H1 (cell line): ENCODE measurements around the gene ARID4B. TPM values are rescaled to one million over a fixed set of nuclear protein-coding genes. Genes with fewer than 3 reads are reported as not detected.

ENCODE experiments used
- CTCF ChIA-PET: fragments of 300-600 bp; sonication (Branson Sonifier 250); formaldehyde crosslinking; loops from one replicate; lab custom pipeline; 2021; ENCODE audit not compliant: partially characterized antibody; lab: Charles Lee
- POLR2A ChIA-PET: fragments of 300-600 bp; sonication (Branson Sonifier 250); formaldehyde crosslinking; loops from one replicate; lab custom pipeline; 2021; ENCODE audit warnings: inconsistent platforms; ENCODE audit not compliant: partially characterized antibody; lab: Charles Lee
- DNase-seq, 2 experiments: peaks; one replicate each; pipeline versions ENCODE4 v3.0.0 to v3.0.0-alpha.2; 2010 to 2022; ENCODE audit warnings: low spot score in 2 of 2, low read depth in 1 of 2, mixed read lengths in 1 of 2
- FAIRE-seq: peaks from 2 replicates; lab custom pipeline; 2011; peaks lifted over from hg19 to GRCh38; lab: Jason Lieb, UNC
- H2AFZ ChIP-seq: 2 replicates; pipeline ENCODE4 v1.8.1; 2012; ENCODE audit warnings: low read length, inconsistent platforms
- H2AK5ac ChIP-seq: 2 replicates; pipeline ENCODE4 v1.6.1; 2013; ENCODE audit warnings: low read depth, low read length
- H2BK120ac ChIP-seq: replicated peaks from 2 replicates; pipeline ENCODE3; 2013; ENCODE audit warnings: low read depth, low read length, inconsistent platforms
- H2BK12ac ChIP-seq: 2 replicates; pipeline ENCODE4 v1.6.1; 2013; ENCODE audit warnings: low read depth, low read length
- H2BK15ac ChIP-seq: 2 replicates; pipeline ENCODE4 v1.6.1; 2013; ENCODE audit warnings: low read length
- H2BK20ac ChIP-seq: 2 replicates; pipeline ENCODE4 v1.6.1; 2013; ENCODE audit warnings: low read length
- H2BK5ac ChIP-seq: 2 replicates; pipeline ENCODE4 v1.6.1; 2013; ENCODE audit warnings: low read depth, low read length
- H3K14ac ChIP-seq: 2 replicates; pipeline ENCODE4 v1.6.1; 2013; ENCODE audit warnings: inconsistent platforms; ENCODE audit not compliant: insufficient read length
- H3K18ac ChIP-seq: 2 replicates; pipeline ENCODE4 v1.6.1; 2013; ENCODE audit warnings: low read length; ENCODE audit errors: extremely low read depth
- H3K23ac ChIP-seq: 2 replicates; pipeline ENCODE4 v1.6.1; 2013; ENCODE audit warnings: inconsistent platforms; ENCODE audit not compliant: insufficient read length
- H3K23me2 ChIP-seq: 2 replicates; pipeline ENCODE4 v1.6.1; 2013; ENCODE audit warnings: low read depth, low read length
- H3K27ac ChIP-seq: 2 replicates; pipeline ENCODE4 v1.6.1; 2011; ENCODE audit warnings: low read depth, low read length, inconsistent platforms
- H3K27me3 ChIP-seq, 4 experiments: replicated peaks in 1 of 4; 1 replicate in 1 of 4; 2 replicates in 3 of 4; pipeline versions ENCODE4 v1.6.1 to v1.8.1; 2011 to 2013; ENCODE audit warnings: low read length in 3 of 4, mild to moderate bottlenecking in 3 of 4, inconsistent platforms in 2 of 4, mixed read lengths in 2 of 4, moderate library complexity in 1 of 4; ENCODE audit not compliant: control insufficient read depth in 3 of 4, insufficient read depth in 3 of 4; ENCODE audit errors: extremely low read depth in 1 of 4
- H3K36me3 ChIP-seq, 4 experiments: 2 replicates each; pipeline versions ENCODE4 v1.6.1 to v1.8.1; 2011 to 2013; ENCODE audit warnings: mild to moderate bottlenecking in 4 of 4, low read length in 3 of 4, moderate library complexity in 2 of 4, control low read depth in 1 of 4, inconsistent platforms in 1 of 4; ENCODE audit not compliant: insufficient read depth in 4 of 4, control insufficient read depth in 2 of 4
- H3K4ac ChIP-seq: replicated peaks from 2 replicates; pipeline ENCODE3; 2013; ENCODE audit warnings: low read length, low read depth, mixed read lengths, inconsistent platforms; ENCODE audit not compliant: insufficient read length
- H3K4me1 ChIP-seq, 4 experiments: replicated peaks in 1 of 4; 1 replicate in 1 of 4; 2 replicates in 3 of 4; pipeline versions ENCODE4 v1.6.1 to v1.8.1; 2011 to 2013; ENCODE audit warnings: low read length in 3 of 4, inconsistent platforms in 2 of 4, mixed read lengths in 1 of 4; ENCODE audit not compliant: insufficient read depth in 4 of 4, control insufficient read depth in 3 of 4
- H3K4me2 ChIP-seq, 2 experiments: 2 replicates each; pipeline versions ENCODE4 v1.6.1 to v1.8.1; 2011 to 2013; ENCODE audit warnings: low read depth in 2 of 2, low read length in 2 of 2, control low read depth in 1 of 2, inconsistent platforms in 1 of 2, mild to moderate bottlenecking in 1 of 2; ENCODE audit not compliant: insufficient read depth in 1 of 2
- H3K4me3 ChIP-seq, 4 experiments: fragments of 200-600, 300-600 bp in 1 of 4; sonication (generic), shearing (Covaris generic), sonication (Bioruptor Twin) in 1 of 4; 2 replicates each; pipeline versions ENCODE4 v1.5.1 to v1.8.1; 2011 to 2016; ENCODE audit warnings: low read length in 4 of 4, low read depth in 3 of 4, control low read depth in 2 of 4, inconsistent platforms in 2 of 4, mild to moderate bottlenecking in 2 of 4, mixed read lengths in 1 of 4, moderate library complexity in 1 of 4; ENCODE audit not compliant: insufficient read depth in 2 of 4; ENCODE audit errors: extremely low read depth in 1 of 4
- H3K56ac ChIP-seq: replicated peaks from 2 replicates; pipeline ENCODE3; 2013; ENCODE audit warnings: low read depth, mild to moderate bottlenecking, mixed read lengths, low read length, inconsistent platforms; ENCODE audit not compliant: insufficient read length
- H3K79me1 ChIP-seq: 2 replicates; pipeline ENCODE4 v1.6.1; 2013; ENCODE audit warnings: low read depth, low read length, control low read depth
- H3K79me2 ChIP-seq, 2 experiments: 2 replicates each; pipeline versions ENCODE4 v1.6.1 to v1.8.1; 2012 to 2013; ENCODE audit warnings: low read length in 2 of 2, mild to moderate bottlenecking in 2 of 2, inconsistent platforms in 1 of 2; ENCODE audit not compliant: insufficient read depth in 2 of 2, control insufficient read depth in 1 of 2
- H3K9ac ChIP-seq, 4 experiments: replicated peaks in 1 of 4; 1 replicate in 1 of 4; 2 replicates in 3 of 4; pipeline versions ENCODE4 v1.6.1 to v1.8.1; 2011 to 2013; ENCODE audit warnings: low read depth in 3 of 4, low read length in 3 of 4, control low read depth in 2 of 4, mild to moderate bottlenecking in 2 of 4, moderate library complexity in 2 of 4, inconsistent platforms in 1 of 4; ENCODE audit errors: extremely low read depth in 1 of 4
- H3K9me3 ChIP-seq, 2 experiments: 2 replicates each; pipeline versions ENCODE4 v1.6.1 to v1.8.1; 2012 to 2013; ENCODE audit warnings: mild to moderate bottlenecking in 2 of 2, moderate library complexity in 2 of 2, control low read depth in 1 of 2, inconsistent platforms in 1 of 2, low read depth in 1 of 2, low read length in 1 of 2, mixed read lengths in 1 of 2; ENCODE audit not compliant: insufficient read depth in 2 of 2
- H4K20me1 ChIP-seq, 2 experiments: replicated peaks in 1 of 2; 2 replicates each; pipeline versions ENCODE3 to v1.8.1; 2011 to 2013; ENCODE audit warnings: inconsistent platforms in 2 of 2, low read length in 2 of 2, mild to moderate bottlenecking in 1 of 2; ENCODE audit not compliant: insufficient read depth in 2 of 2, control insufficient read depth in 1 of 2
- H4K5ac ChIP-seq: 2 replicates; pipeline ENCODE4 v1.6.1; 2013; ENCODE audit warnings: low read length, low read depth, mixed read lengths, inconsistent platforms; ENCODE audit not compliant: insufficient read length
- H4K8ac ChIP-seq: 2 replicates; pipeline ENCODE4 v1.8.0; 2013; ENCODE audit warnings: mild to moderate bottlenecking, moderate library complexity, low read length, inconsistent platforms; ENCODE audit not compliant: insufficient read depth; ENCODE audit errors: extremely low read depth
- H4K91ac ChIP-seq: replicated peaks from 2 replicates; pipeline ENCODE3; 2013; ENCODE audit warnings: low read length, mixed read lengths, inconsistent platforms; ENCODE audit not compliant: insufficient read length
- BACH1 ChIP-seq: IDR thresholded peaks from 2 replicates; pipeline ENCODE4 v1.6.1; 2012; ENCODE audit warnings: low read length, improper control_type of control experiment
- CBX5 ChIP-seq: fragments of 300-800, 300-1000 bp; sonication (generic); IDR thresholded peaks from 2 replicates; pipeline ENCODE4 v1.7.1; 2016; ENCODE audit warnings: antibody characterized with exemption, low read length, low read depth
- CTCF ChIP-seq, 3 experiments: IDR thresholded peaks; 1 replicate in 2 of 3; 2 replicates in 1 of 3; pipeline versions ENCODE4 v1.5.1 to v1.6.1; 2011; ENCODE audit warnings: low read length in 3 of 3, mild to moderate bottlenecking in 3 of 3, inconsistent platforms in 2 of 3, low read depth in 1 of 3, moderate library complexity in 1 of 3; ENCODE audit not compliant: insufficient read depth in 1 of 3; ENCODE audit errors: control extremely low read depth in 1 of 3
- HDAC2 ChIP-seq, 2 experiments: fragments of 300-600 bp in 1 of 2; sonication (generic) in 1 of 2; IDR thresholded peaks; 2 replicates each; pipeline ENCODE4 v1.6.1; 2011 to 2012; ENCODE audit warnings: low read depth in 2 of 2, low read length in 2 of 2, mild to moderate bottlenecking in 2 of 2, moderate library complexity in 2 of 2, borderline replicate concordance in 1 of 2, inconsistent platforms in 1 of 2
- KDM1A ChIP-seq: fragments of 200-600, 300-600 bp; sonication (generic); IDR thresholded peaks from 2 replicates; pipeline ENCODE4 v1.7.1; 2016; ENCODE audit warnings: mild to moderate bottlenecking, low read length, borderline replicate concordance
- MAX ChIP-seq: IDR thresholded peaks from 2 replicates; pipeline ENCODE4 v1.6.1; 2012; ENCODE audit warnings: inconsistent platforms
- PHF8 ChIP-seq: fragments of 200-600 bp; sonication (generic); conservative IDR thresholded peaks from 2 replicates; pipeline ENCODE4 v1.7.1; 2012; ENCODE audit warnings: low read depth, mild to moderate bottlenecking, inconsistent platforms, low read length, moderate library complexity
- POLR2A ChIP-seq, 2 experiments: IDR thresholded peaks; 1 replicate in 1 of 2; 2 replicates in 1 of 2; pipeline ENCODE4 v1.6.1; 2011; ENCODE audit warnings: low read depth in 2 of 2, low read length in 2 of 2, mild to moderate bottlenecking in 2 of 2; ENCODE audit errors: control extremely low read depth in 1 of 2
- SRF ChIP-seq: IDR thresholded peaks from 2 replicates; pipeline ENCODE4 v1.6.1; 2011; ENCODE audit warnings: mild to moderate bottlenecking, low read depth, low read length, moderate library complexity
- SUZ12 ChIP-seq: fragments of 200-600 bp; sonication (generic); IDR thresholded peaks from 2 replicates; pipeline ENCODE4 v1.6.1; 2012; ENCODE audit warnings: mild to moderate bottlenecking, inconsistent platforms, low read length, moderate library complexity, mixed read lengths
- TCF12 ChIP-seq: IDR thresholded peaks from 2 replicates; pipeline ENCODE4 v1.6.1; 2011; ENCODE audit warnings: low read depth, mild to moderate bottlenecking, low read length
- TEAD4 ChIP-seq: IDR thresholded peaks from 2 replicates; pipeline ENCODE4 v1.6.1; 2012; ENCODE audit warnings: low read depth, low read length, inconsistent platforms, mixed read lengths
- WGBS, 2 experiments: shearing (Covaris generic) in 1 of 2; methylation state at CpG; one replicate each; pipeline versions ENCODE4 v1.1.6 to v1.1.7; 2013 to 2015; ENCODE audit warnings: low lambda C conversion rate in 2 of 2, mixed read lengths in 2 of 2, inconsistent platforms in 1 of 2, low coverage in 1 of 2, missing lambda C conversion rate in 1 of 2; ENCODE audit not compliant: insufficient replicate concordance in 2 of 2, insufficient coverage in 1 of 2, insufficient read length in 1 of 2; ENCODE audit errors: extremely low coverage in 1 of 2, missing lambda C conversion rate in 1 of 2; 5-methylcytosine and 5-hydroxymethylcytosine counted together
- polyA plus RNA-seq, 7 experiments: library from polyadenylated mRNA; depleted of rRNA in 3 of 7; stranded (reverse) in 5 of 7; unstranded in 2 of 7; fragments of >200 nt in 5 of 7; fragments of 200-250 nt in 2 of 7; gene quantifications; 1 replicate in 5 of 7; 2 replicates in 1 of 7; 4 replicates in 1 of 7; pipeline versions ENCODE4 v1.2.1 to v1.2.3, GENCODE V29; 2011 to 2013; ENCODE audit warnings: missing spikeins in 2 of 7, mixed read lengths in 2 of 7
- total RNA-seq: library from RNA; stranded (reverse); fragmentation: NEBNext Ultra II Directional; extraction: Animal tissue kit (Norgen Biotek cat#: 25700); gene quantifications from 2 replicates; pipeline ENCODE4 v1.2.1, GENCODE V29; 2021

The ARID4B gene
- total and polyA plus RNA-seq, 2 of the 8 experiments (the other 6 are each of a cell fraction or from before 2014, with no cell fraction given), result 5.1 to 28.8 TPM

- DNase-seq, result no peak
- Histone ChIP-seq H2BK15ac (no peak overlapping the region), H4K20me1 (peaks cover 7 to 8% of the 10 kb centered on the region in 2 experiments), H3K18ac (no peak overlapping the region), H3K4me3 (no peak overlapping the region), H3K56ac (no peak overlapping the region), H3K14ac (no peak overlapping the region), H3K9ac (no peak overlapping the region), H3K9me3 (no peaks in the 10 kb centered on the region), H3K27ac (no peak overlapping the region), H4K91ac (no peak overlapping the region), H4K5ac (no peak overlapping the region), H3K79me1 (0 out of 2 replicates have a peak, but pooled peaks cover 4% of the 10 kb centered on the region), H2BK120ac (no peak overlapping the region), H3K23me2 (no peaks in the 10 kb centered on the region), H3K23ac (no peak overlapping the region), H2AK5ac (no peak overlapping the region), H2BK5ac (no peak overlapping the region), H2BK20ac (no peak overlapping the region), H3K4me1 (peaks cover 0 to 2% (median 0%) of the 10 kb centered on the region in 4 experiments; a peak in 2 of 7 replicates), H3K4me2 (no peak overlapping the region), H4K8ac (no peak overlapping the region), H3K27me3 (no peaks in the 10 kb centered on the region), H2AFZ (no peak overlapping the region), H3K36me3 (no peaks in the 10 kb centered on the region), H2BK12ac (no peak overlapping the region), H3K79me2 (peaks cover 12 to 97% of the 10 kb centered on the region in 2 experiments), H3K4ac (no peak overlapping the region)
- ChIA-PET CTCF (no interaction called here), POLR2A (no interaction called here)
- no peak for FAIRE-seq
- 92% methylated on average over 1 of the region's 1 CpG; no CpG with 5 or more reads in 1 of the 2 experiments for WGBS, 2 experiments
- TF ChIP-seq BACH1 (no peak), HDAC2 (IDR thresholded peaks at IDR 0.05; ENCODE audit: borderline replicate concordance in 1 of 2, low read depth in 2 of 2, low read length in 2 of 2) (no peak), KDM1A (no peak), SRF (no peak), TEAD4 (no peak), SUZ12 (no peak), CTCF (IDR thresholded peaks at IDR 0.05; ENCODE audit: control extremely low read depth in 1 of 3, insufficient read depth in 1 of 3, low read depth in 1 of 3, low read length in 3 of 3) (no peak), PHF8 (no peak), TCF12 (no peak), MAX (no peak), POLR2A (IDR thresholded peaks at IDR 0.05; ENCODE audit: control extremely low read depth in 1 of 2, low read depth in 2 of 2, low read length in 2 of 2) (no peak), CBX5 (no peak)
These were observed 61.7 kb downstream of the ARID4B start for GRCh38 chr1:235266325-235266724.
